Activated CD4-positive, alpha-beta T cell treated with anti-CD3 and anti-CD28 coated beads for 48 hours (primary cell): ENCODE measurements around the gene BBS9.
"Not testable (repeated sequence)": the region's sequence is repeated elsewhere in the genome, so short reads cannot be mapped to it uniquely, and the experiment has no call there.

Source experiments
- DNase-seq: peaks from one replicate; pipeline ENCODE4 v3.0.0-alpha.2; 2020

BBS9 gene

GRCh38 chr7:33511778-33512177 is 382.4 kb downstream of the BBS9 start:
- no peak for DNase-seq

- DNase-seq: no peak
Observed at GRCh38 chr7:33516568-33516967, 387.2 kb downstream of the BBS9 start.

GRCh38 chr7:33517191-33517590 is 387.8 kb downstream of the BBS9 start:
- no peak for DNase-seq

- not testable (repeated sequence) for DNase-seq
Observed at GRCh38 chr7:33527008-33527407, 397.6 kb downstream of the BBS9 start.

- not testable (repeated sequence) for DNase-seq
Observed at GRCh38 chr7:33527613-33528012, 398.2 kb downstream of the BBS9 start.

- no peak for DNase-seq
Observed at GRCh38 chr7:33529070-33529469, 399.7 kb downstream of the BBS9 start.

- DNase-seq: no peak
Observed at GRCh38 chr7:33530664-33531063, 401.3 kb downstream of the BBS9 start.

- no peak for DNase-seq
Observed at GRCh38 chr7:33531888-33532287, 402.5 kb downstream of the BBS9 start.

GRCh38 chr7:33534833-33535232 is 405.5 kb downstream of the BBS9 start:
- no peak for DNase-seq

- no peak for DNase-seq
Observed at GRCh38 chr7:33535989-33536388, 406.6 kb downstream of the BBS9 start.

- no peak for DNase-seq
Observed at GRCh38 chr7:33536398-33537103, 407.2 kb downstream of the BBS9 start.

GRCh38 chr7:33537104-33537477 is 407.7 kb downstream of the BBS9 start:
- DNase-seq: no peak

GRCh38 chr7:33539198-33539597 is 409.8 kb downstream of the BBS9 start:
- no peak for DNase-seq

- DNase-seq: no peak
Observed at GRCh38 chr7:33539659-33540400, 410.5 kb downstream of the BBS9 start.

- no peak for DNase-seq
Observed at GRCh38 chr7:33547880-33548279, 418.5 kb downstream of the BBS9 start.

GRCh38 chr7:33550363-33550762 is 421.0 kb downstream of the BBS9 start:
- DNase-seq: no peak

- DNase-seq: no peak
Observed at GRCh38 chr7:33550979-33551378, 421.6 kb downstream of the BBS9 start.

- no peak for DNase-seq
Observed at GRCh38 chr7:33554046-33554445, 424.7 kb downstream of the BBS9 start.

GRCh38 chr7:33554576-33554975 is 425.2 kb downstream of the BBS9 start:
- DNase-seq: no peak

GRCh38 chr7:33556472-33556871 is 427.1 kb downstream of the BBS9 start:
- DNase-seq: no peak

- DNase-seq: no peak
Observed at GRCh38 chr7:33558549-33559323, 429.4 kb downstream of the BBS9 start.

GRCh38 chr7:33559324-33559710 is 430.0 kb downstream of the BBS9 start:
- DNase-seq: no peak

- DNase-seq: no peak
Observed at GRCh38 chr7:33562996-33563395, 433.6 kb downstream of the BBS9 start.

GRCh38 chr7:33563651-33564050 is 434.3 kb downstream of the BBS9 start:
- DNase-seq: no peak
